HEK293 (cell line): Measurements from ENCODE around the gene ZWILCH.

Experiments used
- CTCF ChIA-PET: fragments of 350-600 bp; formaldehyde crosslinking; extraction: SDS; loops from one replicate; lab custom pipeline; 2021; ENCODE audit warnings: antibody characterized with exemption; lab: Yijun Ruan, JAX
- POLR2A ChIA-PET: fragments of 300-600 bp; formaldehyde crosslinking; extraction: SDS; loops from one replicate; lab custom pipeline; 2020; ENCODE audit warnings: antibody characterized with exemption, inconsistent platforms; lab: Yijun Ruan, JAX
- H3K27ac ChIP-seq: fragments of 200-500 bp; sonication (Bioruptor generic); 2 replicates; pipeline ENCODE4 v1.5.1; 2014; ENCODE audit warnings: low read depth, low read length, control low read depth, inconsistent platforms; ENCODE audit errors: extremely low read depth
- H3K36me3 ChIP-seq, 2 experiments: fragments of 200-500 bp in 1 of 2; sonication (Bioruptor generic) in 1 of 2; 1 replicate in 1 of 2; 2 replicates in 1 of 2; pipeline ENCODE4 v1.5.1; 2014 to 2017; ENCODE audit warnings: inconsistent platforms in 2 of 2, low read length in 2 of 2; ENCODE audit not compliant: control insufficient read depth in 2 of 2, insufficient read depth in 1 of 2
- H3K4me1 ChIP-seq: fragments of 200-500 bp; sonication (Bioruptor generic); 2 replicates; pipeline ENCODE4 v1.5.1; 2014; ENCODE audit warnings: mild to moderate bottlenecking, low read length, inconsistent platforms; ENCODE audit not compliant: control insufficient read depth, insufficient read depth
- H3K4me3 ChIP-seq: 2 replicates; pipeline ENCODE4 v1.5.1; 2011; ENCODE audit warnings: low read depth, mild to moderate bottlenecking, control low read depth, low read length, moderate library complexity
- H3K9me3 ChIP-seq: fragments of 200-500 bp; sonication (Bioruptor generic); 2 replicates; pipeline ENCODE4 v1.5.1; 2014; ENCODE audit warnings: low read depth, low read length, inconsistent platforms; ENCODE audit not compliant: control insufficient read depth, insufficient read depth
- CTCF ChIP-seq: fragments of 450-650 bp; formaldehyde crosslinking; IDR thresholded peaks from 2 replicates; pipeline ENCODE4 v1.5.1; 2016; ENCODE audit warnings: missing biosample characterization, missing genetic modification characterization
- GLI2 ChIP-seq: fragments of 450-650 bp; formaldehyde crosslinking; IDR thresholded peaks from 2 replicates; pipeline ENCODE4; 2017; ENCODE audit warnings: missing biosample characterization, missing genetic modification characterization, low read depth, borderline replicate concordance
- GLIS1 ChIP-seq: fragments of 450-650 bp; formaldehyde crosslinking; IDR thresholded peaks from 2 replicates; pipeline ENCODE4 v1.5.1; 2016; ENCODE audit warnings: missing biosample characterization, missing genetic modification characterization
- GLIS2 ChIP-seq: fragments of 450-650 bp; formaldehyde crosslinking; IDR thresholded peaks from 2 replicates; pipeline ENCODE4 v1.5.1; 2016; ENCODE audit warnings: missing biosample characterization, missing genetic modification characterization
- ZFHX2 ChIP-seq: fragments of 450-650 bp; formaldehyde crosslinking; conservative IDR thresholded peaks from 2 replicates; pipeline ENCODE4 v1.5.1; 2016; ENCODE audit warnings: missing biosample characterization, missing genetic modification characterization
- ZFP3 ChIP-seq: fragments of 450-650 bp; formaldehyde crosslinking; IDR thresholded peaks from 2 replicates; pipeline ENCODE4 v1.5.1; 2016; ENCODE audit warnings: low read depth, missing biosample characterization, missing genetic modification characterization
- ZIC2 ChIP-seq: fragments of 450-650 bp; formaldehyde crosslinking; IDR thresholded peaks from 2 replicates; pipeline ENCODE4 v1.5.1; 2016; ENCODE audit warnings: missing biosample characterization, missing genetic modification characterization
- ZNF140 ChIP-seq: fragments of 450-650 bp; formaldehyde crosslinking; IDR thresholded peaks from 2 replicates; pipeline ENCODE4 v1.5.1; 2016; ENCODE audit warnings: missing biosample characterization, missing genetic modification characterization
- ZNF157 ChIP-seq: fragments of 450-650 bp; formaldehyde crosslinking; IDR thresholded peaks from 2 replicates; pipeline ENCODE4 v1.5.1; 2016; ENCODE audit warnings: missing biosample characterization, missing genetic modification characterization
- ZNF223 ChIP-seq: fragments of 450-650 bp; formaldehyde crosslinking; IDR thresholded peaks from 2 replicates; pipeline ENCODE4 v1.5.1; 2016; ENCODE audit warnings: missing biosample characterization, missing genetic modification characterization
- ZNF394 ChIP-seq: fragments of 450-650 bp; formaldehyde crosslinking; IDR thresholded peaks from 2 replicates; pipeline ENCODE4 v1.5.1; 2016; ENCODE audit warnings: missing biosample characterization, missing genetic modification characterization, mild to moderate bottlenecking, moderate library complexity, borderline replicate concordance
- ZNF510 ChIP-seq: fragments of 450-650 bp; formaldehyde crosslinking; IDR thresholded peaks from 2 replicates; pipeline ENCODE4 v1.5.1; 2018; ENCODE audit warnings: mild to moderate bottlenecking, missing genetic modification characterization, missing biosample characterization; ENCODE audit not compliant: insufficient replicate concordance
- ZNF560 ChIP-seq: fragments of 450-650 bp; formaldehyde crosslinking; IDR thresholded peaks from 2 replicates; pipeline ENCODE4 v1.5.1; 2017; ENCODE audit warnings: missing biosample characterization, missing genetic modification characterization, borderline replicate concordance
- ZNF580 ChIP-seq: fragments of 450-650 bp; formaldehyde crosslinking; IDR thresholded peaks from 2 replicates; pipeline ENCODE4 v1.5.1; 2016; ENCODE audit warnings: missing biosample characterization, missing genetic modification characterization
- ZNF624 ChIP-seq: fragments of 450-650 bp; formaldehyde crosslinking; IDR thresholded peaks from 2 replicates; pipeline ENCODE4 v1.5.1; 2017; ENCODE audit warnings: missing biosample characterization, missing genetic modification characterization
- ZNF664 ChIP-seq: fragments of 450-650 bp; formaldehyde crosslinking; IDR thresholded peaks from 2 replicates; pipeline ENCODE4 v1.5.1; 2016; ENCODE audit warnings: missing biosample characterization, missing genetic modification characterization
- ZSCAN4 ChIP-seq: fragments of 450-650 bp; formaldehyde crosslinking; IDR thresholded peaks from 2 replicates; pipeline ENCODE4 v1.5.1; 2017; ENCODE audit warnings: missing biosample characterization, missing genetic modification characterization
- TF ChIP-seq, protein P1 (sequence below): fragments of 450-650 bp; formaldehyde crosslinking; IDR thresholded peaks from 2 replicates; pipeline ENCODE4 v1.5.1; 2016; ENCODE audit warnings: missing biosample characterization, missing genetic modification characterization
- TF ChIP-seq, protein P2 (sequence below): fragments of 450-650 bp; formaldehyde crosslinking; IDR thresholded peaks from 2 replicates; pipeline ENCODE4 v1.5.1; 2016; ENCODE audit warnings: missing biosample characterization, missing genetic modification characterization

The ZWILCH gene

GRCh38 chr15:66592505-66593218 lies 87.5 kb downstream of the ZWILCH start:
- TF ChIP-seq ZNF624 (0 out of 2 replicates have a peak, but pooled peaks have one; percentile 25), GLIS1 (tag by site-specific recombination) (peak; percentile 63), GLI2 (tag by site-specific recombination) (no peak), ZIC2 (tag by site-specific recombination) (peak; percentile 73)
- no peaks in the 10 kb centered on the region for H3K4me1 ChIP-seq
- CTCF ChIA-PET = interaction anchor here (0.5 to 1.3 kb wide), 4 partner anchors 9 to 271 kb away, joined by 3 to 5 read pairs (median 3); no protein-coding TSS in a partner anchor
- H3K4me3 ChIP-seq = no peak overlapping the region
- no peaks in the 10 kb centered on the region for H3K36me3 ChIP-seq
- POLR2A ChIA-PET = interaction anchor here (0.6 kb wide), 1 partner anchor 26 kb away, joined by 3 read pairs; no protein-coding TSS in a partner anchor
- H3K9me3 ChIP-seq = no peaks in the 10 kb centered on the region
- no peak overlapping the region for H3K27ac ChIP-seq

- no peak overlapping the region for H3K4me3 ChIP-seq
- H3K9me3 ChIP-seq = no peaks in the 10 kb centered on the region
- POLR2A ChIA-PET = no interaction called here
- no peaks in the 10 kb centered on the region for H3K36me3 ChIP-seq
- CTCF ChIA-PET = interaction anchor here (0.5 to 1.3 kb wide), 5 partner anchors 9 to 270 kb away, joined by 3 to 5 read pairs (median 3); no protein-coding TSS in a partner anchor
- no peaks in the 10 kb centered on the region for H3K4me1 ChIP-seq
- no peak overlapping the region for H3K27ac ChIP-seq
- TF ChIP-seq, protein P1, sequence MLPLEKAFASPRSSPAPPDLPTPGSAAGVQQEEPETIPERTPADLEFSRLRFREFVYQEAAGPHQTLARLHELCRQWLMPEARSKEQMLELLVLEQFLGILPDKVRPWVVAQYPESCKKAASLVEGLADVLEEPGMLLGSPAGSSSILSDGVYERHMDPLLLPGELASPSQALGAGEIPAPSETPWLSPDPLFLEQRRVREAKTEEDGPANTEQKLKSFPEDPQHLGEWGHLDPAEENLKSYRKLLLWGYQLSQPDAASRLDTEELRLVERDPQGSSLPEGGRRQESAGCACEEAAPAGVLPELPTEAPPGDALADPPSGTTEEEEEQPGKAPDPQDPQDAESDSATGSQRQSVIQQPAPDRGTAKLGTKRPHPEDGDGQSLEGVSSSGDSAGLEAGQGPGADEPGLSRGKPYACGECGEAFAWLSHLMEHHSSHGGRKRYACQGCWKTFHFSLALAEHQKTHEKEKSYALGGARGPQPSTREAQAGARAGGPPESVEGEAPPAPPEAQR (tag by site-specific recombination) = no peak
- peak; percentile 52; the same call in 1 of the 2 replicates for TF ChIP-seq ZIC2 (tag by site-specific recombination)
- 0 out of 2 replicates have a peak, but pooled peaks have one; percentile 28 for TF ChIP-seq ZNF223 (tag by site-specific recombination)
- TF ChIP-seq ZNF510 (tag by site-specific recombination) = no peak
- TF ChIP-seq, all 188 proteins: peak for 2
These were observed 88.2 kb downstream of the ZWILCH start for GRCh38 chr15:66593219-66593780.

DNA sequence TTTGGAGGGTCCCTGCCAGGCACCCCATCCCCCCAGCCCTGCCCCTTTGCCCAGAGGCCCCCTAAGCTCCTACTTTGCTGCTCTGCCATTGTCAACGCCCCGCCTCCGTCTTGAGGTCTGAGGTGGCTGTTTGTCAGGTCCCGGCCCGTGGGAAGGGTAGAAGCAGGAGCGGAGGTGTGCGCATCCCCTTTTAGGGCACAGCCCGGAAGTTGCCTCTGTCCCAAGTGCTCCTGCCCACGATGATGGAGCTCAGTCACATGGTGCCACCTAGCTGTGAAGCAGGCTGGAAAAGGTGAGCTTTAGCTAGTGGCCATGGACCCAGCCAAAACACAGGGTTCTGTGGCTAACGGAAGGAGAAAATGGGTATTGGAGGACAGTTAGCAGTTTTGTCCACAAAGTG lies 89.2 kb downstream of the ZWILCH start:
- H3K9me3 ChIP-seq = no peaks in the 10 kb centered on the region
- TF ChIP-seq ZFHX2 (tag by site-specific recombination) = peak; percentile 44; the same call in 1 of the 2 replicates
- TF ChIP-seq ZNF560 (tag by site-specific recombination) = no peak
- peak; percentile 67 for TF ChIP-seq CTCF (tag by site-specific recombination)
- TF ChIP-seq ZNF664 = no peak
- ChIA-PET POLR2A (interaction anchor here (0.8 kb wide), 1 partner anchor 104 kb away, joined by 3 read pairs; no protein-coding TSS in a partner anchor), CTCF (interaction anchor here (0.9 kb wide), 1 partner anchor 195 kb away, joined by 3 read pairs; no protein-coding TSS in a partner anchor)
- H3K4me3 ChIP-seq = no peak overlapping the region
- H3K36me3 ChIP-seq = no peaks in the 10 kb centered on the region
- H3K27ac ChIP-seq = no peak overlapping the region
- no peaks in the 10 kb centered on the region for H3K4me1 ChIP-seq

DNA sequence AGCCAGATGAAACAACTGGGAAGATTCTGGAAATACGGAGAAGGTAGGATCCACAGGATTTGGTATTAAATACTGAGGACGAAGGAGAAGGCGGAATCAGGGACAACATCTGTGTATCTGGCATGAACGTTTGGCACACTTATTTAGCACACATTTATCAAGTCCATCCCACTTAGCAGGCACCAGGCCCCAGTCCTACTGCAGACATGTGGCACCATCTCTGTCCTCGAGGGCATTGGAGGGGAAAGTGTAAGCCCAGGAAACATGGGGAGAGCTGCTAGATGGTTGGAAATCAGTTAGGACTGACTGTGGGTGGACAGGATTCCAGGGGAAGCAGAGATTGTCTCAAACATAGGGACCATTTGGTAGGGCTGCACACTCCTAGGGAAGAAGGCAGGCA lies 89.7 kb downstream of the ZWILCH start:
- no peaks in the 10 kb centered on the region for H3K9me3 ChIP-seq
- H3K27ac ChIP-seq = no peak overlapping the region
- H3K4me3 ChIP-seq = no peak overlapping the region
- no peaks in the 10 kb centered on the region for H3K4me1 ChIP-seq
- ChIA-PET CTCF (no interaction called here), POLR2A (interaction anchor here (0.8 kb wide), 1 partner anchor 105 kb away, joined by 3 read pairs; no protein-coding TSS in a partner anchor)
- H3K36me3 ChIP-seq = no peaks in the 10 kb centered on the region
- no peak for TF ChIP-seq ZFP3 (tag by site-specific recombination)
- TF ChIP-seq, protein P2, sequence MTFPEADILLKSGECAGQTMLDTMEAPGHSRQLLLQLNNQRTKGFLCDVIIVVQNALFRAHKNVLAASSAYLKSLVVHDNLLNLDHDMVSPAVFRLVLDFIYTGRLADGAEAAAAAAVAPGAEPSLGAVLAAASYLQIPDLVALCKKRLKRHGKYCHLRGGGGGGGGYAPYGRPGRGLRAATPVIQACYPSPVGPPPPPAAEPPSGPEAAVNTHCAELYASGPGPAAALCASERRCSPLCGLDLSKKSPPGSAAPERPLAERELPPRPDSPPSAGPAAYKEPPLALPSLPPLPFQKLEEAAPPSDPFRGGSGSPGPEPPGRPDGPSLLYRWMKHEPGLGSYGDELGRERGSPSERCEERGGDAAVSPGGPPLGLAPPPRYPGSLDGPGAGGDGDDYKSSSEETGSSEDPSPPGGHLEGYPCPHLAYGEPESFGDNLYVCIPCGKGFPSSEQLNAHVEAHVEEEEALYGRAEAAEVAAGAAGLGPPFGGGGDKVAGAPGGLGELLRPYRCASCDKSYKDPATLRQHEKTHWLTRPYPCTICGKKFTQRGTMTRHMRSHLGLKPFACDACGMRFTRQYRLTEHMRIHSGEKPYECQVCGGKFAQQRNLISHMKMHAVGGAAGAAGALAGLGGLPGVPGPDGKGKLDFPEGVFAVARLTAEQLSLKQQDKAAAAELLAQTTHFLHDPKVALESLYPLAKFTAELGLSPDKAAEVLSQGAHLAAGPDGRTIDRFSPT (tag by site-specific recombination) = no peak
- TF ChIP-seq ZSCAN4 (tag by site-specific recombination) = no peak
- no peak for TF ChIP-seq ZNF140
- no peak for TF ChIP-seq ZNF580 (tag by site-specific recombination)
- no peak for TF ChIP-seq GLIS2 (tag by site-specific recombination)
- TF ChIP-seq ZNF394 = no peak
- TF ChIP-seq ZNF157 (tag by site-specific recombination) = no peak
